ENCODE data around the gene RPS6KC1.
"Not testable (repeated sequence)": the region's sequence is repeated elsewhere in the genome, so short reads cannot be mapped to it uniquely, and the experiment has no call there.

RPS6KC1 gene

GRCh38 chr1:213089924-213090677, 39.1 kb downstream of the RPS6KC1 start:
- Histone ChIP-seq H3K9me3 (ENCODE audit: control insufficient read depth, low read length) (no peaks in the 10 kb centered on the region), H3K4me3 (ENCODE audit: extremely low read depth, insufficient read depth, low read length, poor library complexity, severe bottlenecking) (no peak overlapping the region), H3K27ac (ENCODE audit: low read depth, low read length, severe bottlenecking) (no peak overlapping the region), H3K4me1 (ENCODE audit: control insufficient read depth, insufficient read depth, low read length, poor library complexity, severe bottlenecking) (no peaks in the 10 kb centered on the region), H3K36me3 (ENCODE audit: control insufficient read depth, insufficient read depth, low read length) (peaks cover 22% of the 10 kb centered on the region)

DNA sequence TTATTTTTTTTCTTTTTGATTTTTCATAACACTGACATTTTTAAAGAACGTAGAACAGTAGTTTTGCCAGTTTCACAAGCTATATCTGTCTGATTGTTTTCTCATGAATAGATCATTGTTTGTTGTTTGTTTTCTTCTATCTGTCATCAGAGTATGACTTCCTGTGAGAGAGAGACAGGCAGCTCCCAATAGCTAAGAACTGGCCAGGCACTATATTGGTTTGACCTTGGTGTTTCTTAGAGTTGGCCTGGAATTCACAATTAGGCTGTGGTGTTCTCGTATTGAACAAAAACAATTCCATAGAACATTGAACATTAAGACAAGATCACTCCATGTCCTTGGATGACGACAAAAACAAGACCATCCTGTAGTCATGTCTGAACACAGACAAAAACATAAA, 43.4 kb downstream of the RPS6KC1 start:
- Histone ChIP-seq H3K27ac (ENCODE audit: low read depth, low read length, severe bottlenecking) (peak overlapping the region; percentile 8), H3K9me3 (ENCODE audit: control insufficient read depth, low read length) (peaks cover 3% of the 10 kb centered on the region), H3K4me3 (ENCODE audit: extremely low read depth, insufficient read depth, low read length, poor library complexity, severe bottlenecking) (no peak overlapping the region), H3K4me1 (ENCODE audit: control insufficient read depth, insufficient read depth, low read length, poor library complexity, severe bottlenecking) (no peaks in the 10 kb centered on the region), H3K36me3 (ENCODE audit: control insufficient read depth, insufficient read depth, low read length) (peaks cover 26% of the 10 kb centered on the region)
- WGBS, 2 experiments (ENCODE audit: insufficient coverage in 2 of 2): 85 to 95% methylated on average over 2 of the region's 3 CpGs

GRCh38 chr1:213095467-213095866, 44.4 kb downstream of the RPS6KC1 start:
- Histone ChIP-seq H3K36me3 (ENCODE audit: control insufficient read depth, insufficient read depth, low read length) (peaks cover 26% of the 10 kb centered on the region), H3K4me1 (ENCODE audit: control insufficient read depth, insufficient read depth, low read length, poor library complexity, severe bottlenecking) (no peaks in the 10 kb centered on the region), H3K9me3 (ENCODE audit: control insufficient read depth, low read length) (peaks cover 3% of the 10 kb centered on the region), H3K4me3 (ENCODE audit: extremely low read depth, insufficient read depth, low read length, poor library complexity, severe bottlenecking) (no peak overlapping the region), H3K27ac (ENCODE audit: low read depth, low read length, severe bottlenecking) (no peak overlapping the region)
- no CpG with 5 or more reads among the region's 1 CpG for WGBS, 2 experiments (ENCODE audit: insufficient coverage in 2 of 2)

DNA sequence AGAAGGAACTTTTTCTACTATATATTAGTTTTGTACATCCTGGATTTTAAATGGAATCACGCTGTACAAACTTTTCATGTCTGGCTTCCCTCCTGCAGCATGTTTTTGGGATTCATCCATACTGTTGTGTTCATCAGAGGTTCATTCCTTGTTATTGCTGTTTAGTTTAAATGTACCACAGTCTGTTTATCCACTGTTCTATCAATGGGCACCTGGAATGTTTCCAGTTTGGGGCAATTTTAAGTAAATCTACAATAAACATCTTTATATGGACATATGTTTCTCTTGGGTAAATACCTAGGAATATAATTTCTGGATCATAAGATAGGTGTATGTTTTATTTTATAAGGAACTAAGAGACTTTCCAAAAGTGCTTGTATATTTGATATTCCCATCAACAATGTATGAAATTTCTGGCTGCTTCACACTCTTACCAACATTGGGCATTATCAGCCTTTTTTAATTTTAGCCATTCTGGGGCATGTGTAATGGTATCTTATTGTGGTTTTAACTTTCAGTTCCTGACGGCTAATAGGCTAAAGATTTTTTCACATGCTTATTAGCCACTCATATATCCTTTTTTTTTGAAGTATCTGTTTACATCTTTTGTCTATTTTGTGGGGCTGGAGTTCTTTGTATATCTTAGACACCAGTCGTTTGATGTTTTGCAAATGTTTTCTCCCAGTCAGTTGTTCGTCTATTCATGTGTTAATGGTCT, 48.8 kb downstream of the RPS6KC1 start:
- Histone ChIP-seq H3K27ac (ENCODE audit: low read depth, low read length, severe bottlenecking) (no peak overlapping the region), H3K9me3 (ENCODE audit: control insufficient read depth, low read length) (peaks cover 3% of the 10 kb centered on the region), H3K4me1 (ENCODE audit: control insufficient read depth, insufficient read depth, low read length, poor library complexity, severe bottlenecking) (no peaks in the 10 kb centered on the region), H3K4me3 (ENCODE audit: extremely low read depth, insufficient read depth, low read length, poor library complexity, severe bottlenecking) (no peak overlapping the region), H3K36me3 (ENCODE audit: control insufficient read depth, insufficient read depth, low read length) (peaks cover 26% of the 10 kb centered on the region)
- 100% methylated on average over 1 of the region's 4 CpGs; no CpG with 5 or more reads in 1 of the 2 experiments for WGBS, 2 experiments (ENCODE audit: insufficient coverage in 2 of 2)

DNA sequence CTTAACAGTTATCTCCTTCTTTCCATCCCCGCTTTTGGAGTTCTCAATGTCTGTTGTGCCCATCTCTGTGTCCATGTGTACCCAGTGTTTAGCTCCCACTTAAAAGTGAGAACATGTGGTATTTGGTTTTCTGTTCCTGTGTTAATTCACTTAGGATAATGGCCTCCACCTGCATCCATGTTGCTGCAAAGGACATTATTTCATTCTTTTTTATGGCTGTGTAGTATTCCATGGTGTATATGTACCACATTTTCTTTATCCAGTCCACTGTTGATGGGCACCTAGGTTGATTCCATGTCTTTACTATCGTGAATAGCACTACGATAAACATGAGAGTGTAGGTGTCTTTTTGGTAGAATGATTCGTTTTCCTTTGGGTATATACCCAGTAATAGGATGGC, 49.5 kb downstream of the RPS6KC1 start:
- WGBS, 2 experiments (ENCODE audit: insufficient coverage in 2 of 2): 86% methylated on average over 4 of the region's 4 CpGs; no CpG with 5 or more reads in 1 of the 2 experiments
- peaks cover 26% of the 10 kb centered on the region for H3K36me3 ChIP-seq (ENCODE audit: control insufficient read depth, insufficient read depth, low read length)
- not testable (repeated sequence) for H3K9me3 ChIP-seq (ENCODE audit: control insufficient read depth, low read length); H3K27ac ChIP-seq (ENCODE audit: low read depth, low read length, severe bottlenecking); H3K4me3 ChIP-seq (ENCODE audit: extremely low read depth, insufficient read depth, low read length, poor library complexity, severe bottlenecking); H3K4me1 ChIP-seq (ENCODE audit: control insufficient read depth, insufficient read depth, low read length, poor library complexity, severe bottlenecking)

GRCh38 chr1:213103377-213104306, 52.6 kb downstream of the RPS6KC1 start:
- WGBS, 2 experiments (ENCODE audit: insufficient coverage in 2 of 2): 95 to 100% methylated on average over 1 to 2 of the region's 5 CpGs
- no peak overlapping the region for H3K27ac ChIP-seq (ENCODE audit: low read depth, low read length, severe bottlenecking)
- no peaks in the 10 kb centered on the region for H3K36me3 ChIP-seq (ENCODE audit: control insufficient read depth, insufficient read depth, low read length)
- no peak overlapping the region for H3K4me3 ChIP-seq (ENCODE audit: extremely low read depth, insufficient read depth, low read length, poor library complexity, severe bottlenecking)
- no peaks in the 10 kb centered on the region for H3K4me1 ChIP-seq (ENCODE audit: control insufficient read depth, insufficient read depth, low read length, poor library complexity, severe bottlenecking)
- no peaks in the 10 kb centered on the region for H3K9me3 ChIP-seq (ENCODE audit: control insufficient read depth, low read length)

- Histone ChIP-seq H3K4me3 (ENCODE audit: extremely low read depth, insufficient read depth, low read length, poor library complexity, severe bottlenecking) (no peak overlapping the region), H3K9me3 (ENCODE audit: control insufficient read depth, low read length) (no peaks in the 10 kb centered on the region)
- WGBS, 2 experiments (ENCODE audit: insufficient coverage in 2 of 2): 88 to 100% methylated on average over 1 of the region's 2 CpGs
Measured at GRCh38 chr1:213104604-213105003, 53.6 kb downstream of the RPS6KC1 start.

DNA sequence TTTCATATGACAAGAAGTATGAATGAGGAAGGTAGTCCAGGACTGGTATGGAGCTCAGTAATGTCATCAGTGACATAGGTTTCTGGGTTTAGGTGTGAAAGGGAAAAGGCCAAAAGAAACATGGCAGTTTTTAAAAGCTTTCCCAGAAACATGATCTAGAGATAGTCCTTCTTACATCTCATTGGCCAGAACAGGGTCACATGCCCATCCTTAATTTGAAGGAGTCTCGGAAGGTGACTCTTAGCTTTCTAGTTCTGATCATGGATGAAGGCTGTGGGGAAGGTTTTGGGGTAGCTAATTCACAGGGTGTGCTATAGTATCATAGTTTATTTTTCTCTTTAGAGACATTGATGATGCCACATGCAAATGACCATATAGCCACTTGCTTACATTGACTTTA, 55.3 kb downstream of the RPS6KC1 start:
- WGBS, 2 experiments (ENCODE audit: insufficient coverage in 2 of 2): no CpG with 5 or more reads among the region's 1 CpG
- H3K4me3 ChIP-seq (ENCODE audit: extremely low read depth, insufficient read depth, low read length, poor library complexity, severe bottlenecking): no peak overlapping the region
- H3K4me1 ChIP-seq (ENCODE audit: control insufficient read depth, insufficient read depth, low read length, poor library complexity, severe bottlenecking): no peaks in the 10 kb centered on the region
- H3K9me3 ChIP-seq (ENCODE audit: control insufficient read depth, low read length): no peaks in the 10 kb centered on the region
- no peak overlapping the region for H3K27ac ChIP-seq (ENCODE audit: low read depth, low read length, severe bottlenecking)
- no peaks in the 10 kb centered on the region for H3K36me3 ChIP-seq (ENCODE audit: control insufficient read depth, insufficient read depth, low read length)

More at GRCh38 chr1:213104604-213105003, 53.6 kb downstream of the RPS6KC1 start:
- Histone ChIP-seq H3K36me3 (ENCODE audit: control insufficient read depth, insufficient read depth, low read length) (no peaks in the 10 kb centered on the region), H3K4me1 (ENCODE audit: control insufficient read depth, insufficient read depth, low read length, poor library complexity, severe bottlenecking) (no peaks in the 10 kb centered on the region), H3K27ac (ENCODE audit: low read depth, low read length, severe bottlenecking) (no peak overlapping the region)

GRCh38 chr1:213107613-213108012, 56.6 kb downstream of the RPS6KC1 start:
- H3K27ac ChIP-seq (ENCODE audit: low read depth, low read length, severe bottlenecking): no peak overlapping the region
- H3K4me1 ChIP-seq (ENCODE audit: control insufficient read depth, insufficient read depth, low read length, poor library complexity, severe bottlenecking): no peaks in the 10 kb centered on the region
- no peaks in the 10 kb centered on the region for H3K9me3 ChIP-seq (ENCODE audit: control insufficient read depth, low read length)
- no peaks in the 10 kb centered on the region for H3K36me3 ChIP-seq (ENCODE audit: control insufficient read depth, insufficient read depth, low read length)
- no CpG with 5 or more reads among the region's 2 CpGs for WGBS, 2 experiments (ENCODE audit: insufficient coverage in 2 of 2)
- no peak overlapping the region for H3K4me3 ChIP-seq (ENCODE audit: extremely low read depth, insufficient read depth, low read length, poor library complexity, severe bottlenecking)

DNA sequence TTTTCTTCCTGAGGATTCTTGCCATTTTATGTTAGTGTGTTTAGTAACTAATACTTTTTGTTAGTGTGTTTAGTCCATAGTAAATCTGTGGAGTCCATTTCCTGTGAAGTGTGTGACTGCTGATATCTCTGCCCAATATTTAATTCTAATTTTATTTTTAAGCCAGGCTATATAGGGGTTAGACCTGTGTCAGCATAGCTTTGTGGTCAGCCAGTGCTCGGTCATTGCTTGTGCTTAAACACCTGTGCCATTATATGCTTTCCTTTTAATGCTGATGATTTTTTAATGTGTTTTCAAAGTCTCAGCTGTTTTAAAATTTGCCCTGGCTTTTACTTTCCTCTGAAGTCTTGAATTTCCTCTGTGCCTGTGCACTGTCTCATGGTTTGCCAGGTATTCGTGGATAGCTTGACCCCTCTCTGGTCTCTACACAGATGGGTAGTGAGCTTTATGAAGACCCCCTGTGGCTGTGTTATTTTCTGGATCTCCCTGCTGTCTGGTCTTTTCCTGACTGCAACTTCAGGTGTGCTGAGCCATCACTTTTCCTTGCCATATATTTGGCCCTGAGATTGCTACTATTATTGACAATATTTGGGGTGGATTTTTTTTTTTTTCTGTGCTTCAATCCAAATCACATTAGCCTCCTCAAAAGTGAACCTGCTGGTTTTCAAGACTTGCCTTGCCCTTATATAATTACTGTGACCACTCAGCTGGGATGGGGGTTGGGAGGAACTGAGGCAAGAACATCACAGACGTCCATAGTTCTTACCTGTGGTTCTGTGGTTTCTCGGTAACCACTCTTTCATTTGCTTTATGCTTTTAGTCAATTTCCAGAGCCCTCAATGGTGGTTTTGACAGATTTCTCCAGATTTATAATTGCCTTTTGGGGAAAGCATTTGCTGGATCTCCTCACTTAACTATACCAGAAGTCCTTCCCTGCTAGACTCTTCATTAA, 59.6 kb downstream of the RPS6KC1 start:
- whole genome bisulfite sequencing, 2 experiments (ENCODE audit: insufficient coverage in 2 of 2): 64% methylated on average over 3 of the region's 4 CpGs; no CpG with 5 or more reads in 1 of the 2 experiments
- Histone ChIP-seq H3K4me3 (ENCODE audit: extremely low read depth, insufficient read depth, low read length, poor library complexity, severe bottlenecking) (no peak overlapping the region), H3K27ac (ENCODE audit: low read depth, low read length, severe bottlenecking) (no peak overlapping the region), H3K4me1 (ENCODE audit: control insufficient read depth, insufficient read depth, low read length, poor library complexity, severe bottlenecking) (no peaks in the 10 kb centered on the region), H3K36me3 (ENCODE audit: control insufficient read depth, insufficient read depth, low read length) (no peaks in the 10 kb centered on the region), H3K9me3 (ENCODE audit: control insufficient read depth, low read length) (no peaks in the 10 kb centered on the region)
